Hematopoietic multipotent progenitor cell treated with erythropoietin and hydrocortisone succinate and interleukin-3 and kit ligand, for 4 days (in vitro differentiated cells): ENCODE results near the gene PARL.

ENCODE experiments used
- DNase-seq: peaks from one replicate; pipeline ENCODE4 v3.0.0-alpha.2; 2015

Gene PARL

DNA sequence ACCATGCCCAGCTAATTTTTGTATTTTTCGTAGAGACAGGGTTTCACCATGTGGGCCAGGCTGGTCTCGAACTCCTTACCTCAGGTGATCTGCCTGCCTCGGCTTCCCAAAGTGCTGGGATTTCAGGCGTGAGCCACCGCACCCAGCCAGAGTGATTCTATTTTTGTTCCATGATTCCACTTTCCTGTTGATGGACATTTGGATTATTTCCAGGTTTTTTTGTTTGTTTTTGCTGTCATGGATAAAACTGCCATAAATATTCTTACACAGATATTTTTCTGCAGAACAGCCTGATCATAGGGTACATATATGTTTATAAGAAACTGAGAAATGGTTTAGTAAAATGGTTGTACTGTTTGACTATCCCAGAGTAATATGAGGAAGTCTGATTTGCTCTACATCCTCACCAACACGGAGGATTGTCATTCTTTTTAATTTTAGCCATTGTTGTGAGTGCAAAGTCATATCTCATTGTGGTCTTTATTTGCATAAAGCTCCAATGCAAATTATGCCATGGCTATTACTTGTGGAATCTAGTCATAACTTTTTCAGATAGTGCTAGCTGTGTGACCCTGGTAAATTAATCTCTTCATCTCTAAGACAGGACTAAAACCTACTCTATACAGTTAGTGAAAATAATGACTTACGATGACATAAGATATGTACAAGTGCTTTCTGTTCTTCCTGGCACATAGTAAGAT is 102.0 kb downstream of the PARL start:
- no peak for DNase-seq

DNA sequence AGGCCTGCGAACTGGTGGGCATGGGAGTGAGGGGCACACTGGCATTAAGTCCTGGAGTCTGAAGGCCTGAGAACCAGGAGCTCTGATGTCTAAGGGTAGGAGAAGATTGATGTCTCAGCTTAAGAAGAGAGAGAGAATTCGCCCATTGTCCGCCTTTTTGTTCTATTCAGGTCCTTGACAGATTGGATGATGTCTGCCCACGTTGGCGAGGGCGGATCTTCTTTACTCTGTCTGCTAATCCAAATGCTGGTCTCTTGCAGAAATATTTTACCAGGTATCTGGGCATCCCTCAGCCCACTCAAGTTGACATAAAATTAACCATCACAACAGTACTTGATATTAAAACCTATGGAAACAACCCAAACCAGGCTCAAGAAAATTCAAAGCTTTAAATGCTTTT is 103.4 kb downstream of the PARL start:
- no peak for DNase-seq

DNA sequence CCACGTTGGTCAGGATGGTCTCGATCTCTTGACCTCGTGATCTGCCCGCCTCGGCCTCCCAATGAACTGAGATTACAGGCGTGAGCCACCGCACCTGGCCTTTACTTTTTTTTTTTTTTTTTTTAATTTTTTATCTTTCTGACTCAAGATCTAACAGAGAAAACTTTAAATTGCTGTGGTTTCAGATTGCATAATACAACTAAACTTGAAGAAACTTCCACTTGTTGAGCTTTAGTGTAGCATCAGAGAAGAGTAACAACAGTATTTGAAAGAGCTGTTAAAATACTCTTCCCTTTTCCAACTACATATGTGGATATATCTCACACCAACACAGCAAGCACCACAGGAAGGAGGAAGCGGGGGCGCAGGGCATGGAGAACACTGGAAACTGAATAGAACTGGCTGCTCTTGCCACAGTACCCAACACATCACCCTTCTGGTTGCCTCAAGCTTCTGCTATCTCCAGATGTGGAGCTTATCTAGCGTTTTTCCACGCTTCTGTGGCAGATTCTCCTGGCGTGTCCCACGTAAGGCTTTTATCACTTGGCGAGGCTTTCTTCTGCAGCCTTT is 104.7 kb downstream of the PARL start:
- peak; percentile 77 for DNase-seq
